ENCODE data around the gene OR1L8. TPM values are rescaled to one million over a fixed set of nuclear protein-coding genes. Genes with fewer than 3 reads are reported as not detected.

The OR1L8 gene
- total RNA-seq, 1 donor from 2014 or later, result not detected

DNA sequence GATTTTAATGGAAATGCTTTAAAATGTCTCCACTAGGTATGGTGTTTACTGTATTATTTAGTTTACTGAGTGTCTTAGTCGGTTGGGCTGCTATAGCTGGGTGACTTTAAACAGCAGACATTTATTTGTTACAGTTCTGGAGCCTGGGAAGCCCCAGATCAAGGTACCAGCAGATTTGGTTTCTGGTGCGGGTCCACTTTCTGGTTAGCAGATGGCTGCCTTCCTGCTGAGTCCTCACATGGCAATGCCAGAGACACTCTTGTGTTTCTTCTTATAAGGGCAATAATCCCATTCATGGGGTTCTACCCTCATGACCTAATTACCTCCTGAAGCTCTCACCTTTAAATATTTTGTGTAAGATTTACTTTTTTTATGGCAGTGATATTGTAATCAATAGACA, 65.0 kb downstream of the OR1L8 start:
- intact Hi-C loops (cut with micrococcal nuclease), result no loop called here

Other genes starting within 250 kb of the OR1L8 start
- 0.27 and 0.34 TPM in 2 replicates for gene PTGS1, start 212.4 kb downstream of the OR1L8 start, total RNA-seq
- not detected in 2 replicates for gene OR1J1, start 105.5 kb downstream of the OR1L8 start, total RNA-seq
- gene OR1J2, start 72.6 kb downstream of the OR1L8 start, total RNA-seq, result not detected in 2 replicates
- not detected in 2 replicates for gene OR1J4, start 64.2 kb downstream of the OR1L8 start, total RNA-seq
- gene OR1N1, start 56.1 kb downstream of the OR1L8 start, total RNA-seq, result not detected in 2 replicates
- gene OR1N2, start 30.3 kb downstream of the OR1L8 start, total RNA-seq, result not detected in 2 replicates
- not detected in 2 replicates for gene OR1Q1, start 31.4 kb upstream of the OR1L8 start, total RNA-seq
- gene OR1B1, start 74.2 kb upstream of the OR1L8 start, total RNA-seq, result not detected in 2 replicates
- not detected in 2 replicates for gene OR1L1, start 78.3 kb upstream of the OR1L8 start, total RNA-seq
- gene OR1L3, start 91.7 kb upstream of the OR1L8 start, total RNA-seq, result not detected in 2 replicates
- gene OR1L4, start 140.6 kb upstream of the OR1L8 start, total RNA-seq, result not detected in 2 replicates
- gene OR1L6, start 158.9 kb upstream of the OR1L8 start, total RNA-seq, result not detected in 2 replicates
- gene OR5C1, start 205.5 kb upstream of the OR1L8 start, total RNA-seq, result not detected in 2 replicates
- not detected in 2 replicates for gene OR1K1, start 216.7 kb upstream of the OR1L8 start, total RNA-seq
- 23.7 and 23.8 TPM in 2 replicates for gene PDCL, start 245.2 kb upstream of the OR1L8 start, total RNA-seq